Measurements from ENCODE around the gene SRCAP. TPM values are rescaled to one million over a fixed set of nuclear protein-coding genes. Genes with fewer than 3 reads are reported as not detected.

Gene SRCAP
- total RNA-seq, 1 experiment from 2014 or later = 6.9 TPM

DNA sequence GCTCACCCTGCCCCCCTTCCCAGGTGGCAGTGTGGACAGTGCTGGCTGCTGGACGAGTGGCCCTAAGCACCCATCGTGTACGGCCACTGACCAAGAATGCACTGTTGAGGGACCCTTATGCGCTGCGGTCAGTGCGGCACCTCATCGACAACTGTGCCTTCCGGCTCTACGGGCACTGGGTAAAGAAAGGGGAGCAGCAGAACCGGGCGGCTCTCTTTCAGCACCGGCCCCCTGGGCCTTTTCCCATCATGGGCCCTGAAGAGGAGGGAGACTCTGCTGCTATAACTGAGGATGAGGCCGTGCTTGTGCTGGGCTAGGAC, 57.8 kb downstream of the SRCAP start:
- Histone ChIP-seq H3K9me3 (no peaks in the 10 kb centered on the region), H3K36me3 (peaks cover 50% of the 10 kb centered on the region), H3K4me3 (no peak overlapping the region)

GRCh38 chr16:30757316-30757715, 58.3 kb downstream of the SRCAP start:
- Histone ChIP-seq H3K36me3 (peaks cover 49% of the 10 kb centered on the region), H3K4me3 (no peak overlapping the region)
- no peak for DNase-seq

More for the DNA sequence above, 57.8 kb downstream of the SRCAP start:
- H3K27me3 ChIP-seq = no peaks in the 10 kb centered on the region
- DNase-seq = no peak

GRCh38 chr16:30758988-30759491, 60.1 kb downstream of the SRCAP start:
- Histone ChIP-seq H3K9me3 (no peaks in the 10 kb centered on the region), H3K27me3 (no peaks in the 10 kb centered on the region), H3K36me3 (peaks cover 45% of the 10 kb centered on the region), H3K4me3 (no peak overlapping the region)
- DNase-seq = no peak

More at GRCh38 chr16:30757316-30757715, 58.3 kb downstream of the SRCAP start:
- H3K9me3 ChIP-seq = no peaks in the 10 kb centered on the region
- no peaks in the 10 kb centered on the region for H3K27me3 ChIP-seq

DNA sequence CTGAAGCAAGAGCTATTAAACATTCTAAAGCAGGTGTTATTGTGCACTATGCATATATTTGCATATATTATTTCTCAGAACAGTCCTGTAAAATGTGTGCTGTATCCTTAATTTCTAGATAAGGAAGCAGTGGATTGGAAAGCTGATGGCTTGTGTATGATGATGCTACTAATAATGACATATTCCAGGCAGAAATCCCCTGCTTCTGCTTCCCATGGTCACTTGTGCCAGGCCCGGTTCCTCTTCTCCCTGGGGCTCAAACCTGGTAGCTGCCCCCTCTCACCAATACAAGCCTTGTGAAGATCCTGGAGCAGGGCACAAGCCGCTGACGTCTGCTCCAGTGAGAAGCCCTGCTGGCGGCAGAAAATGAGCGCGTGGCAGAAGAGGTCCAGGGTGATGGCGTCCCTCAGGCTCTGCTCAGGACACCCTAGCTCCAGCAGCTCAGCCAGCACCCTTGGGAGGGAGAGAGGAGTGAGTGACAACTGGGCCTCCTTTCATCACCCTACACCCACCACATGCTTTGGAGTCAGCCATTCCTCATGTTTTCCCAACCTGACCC, 61.1 kb downstream of the SRCAP start:
- Histone ChIP-seq H3K27me3 (no peaks in the 10 kb centered on the region), H3K4me3 (no peak overlapping the region), H3K9me3 (no peaks in the 10 kb centered on the region), H3K36me3 (peaks cover 45% of the 10 kb centered on the region)
- DNase-seq = no peak

DNA sequence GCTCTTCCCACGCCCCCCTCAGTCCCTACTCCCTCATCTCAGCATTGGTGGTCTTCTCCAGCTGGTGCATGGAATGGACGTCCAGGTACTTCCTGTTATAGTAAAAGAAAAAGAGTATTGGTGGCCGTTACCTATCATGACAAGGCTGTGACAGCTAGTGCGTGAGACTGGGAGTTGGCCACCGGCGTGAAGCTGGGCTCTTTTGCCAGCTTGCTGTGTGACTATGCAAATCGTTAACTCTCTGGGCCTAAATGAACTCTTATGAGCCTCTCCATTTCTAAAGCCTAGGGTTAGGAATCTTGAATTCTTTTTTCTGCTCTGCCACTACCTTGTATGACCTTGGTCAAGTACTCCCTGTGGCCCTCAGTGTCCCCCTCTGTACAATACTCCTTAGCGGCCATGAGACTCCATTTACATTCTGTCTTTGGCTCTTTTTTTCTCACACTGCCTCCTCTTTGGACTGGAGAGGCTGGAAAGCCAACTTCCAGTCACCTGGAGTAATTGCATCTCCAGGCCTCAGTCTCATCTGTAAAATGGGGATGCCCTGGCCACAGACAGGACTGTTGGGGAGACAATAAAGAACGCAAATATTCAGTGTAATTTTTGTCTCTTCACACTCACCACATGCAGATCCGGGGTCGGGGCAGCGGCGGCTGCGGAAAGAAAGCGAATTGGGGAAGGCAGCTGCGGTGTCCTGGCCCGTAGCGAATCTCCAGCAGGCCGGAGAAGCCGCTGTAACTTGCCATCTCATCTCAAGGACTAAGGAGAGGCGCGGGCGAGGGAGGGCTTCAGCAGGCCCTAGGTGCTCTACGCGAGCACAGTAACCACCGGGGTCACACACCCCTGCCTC, 61.8 kb downstream of the SRCAP start:
- H3K36me3 ChIP-seq = peaks cover 49% of the 10 kb centered on the region
- no peaks in the 10 kb centered on the region for H3K27me3 ChIP-seq
- peak overlapping the region; percentile 80 for H3K4me3 ChIP-seq
- no peak for DNase-seq
- no peaks in the 10 kb centered on the region for H3K9me3 ChIP-seq

GRCh38 chr16:30761427-30761927, 62.5 kb downstream of the SRCAP start:
- peak; percentile 37 for DNase-seq
- Histone ChIP-seq H3K36me3 (peaks cover 51% of the 10 kb centered on the region), H3K27me3 (no peaks in the 10 kb centered on the region), H3K4me3 (peak overlapping the region; percentile 80), H3K9me3 (no peaks in the 10 kb centered on the region)

DNA sequence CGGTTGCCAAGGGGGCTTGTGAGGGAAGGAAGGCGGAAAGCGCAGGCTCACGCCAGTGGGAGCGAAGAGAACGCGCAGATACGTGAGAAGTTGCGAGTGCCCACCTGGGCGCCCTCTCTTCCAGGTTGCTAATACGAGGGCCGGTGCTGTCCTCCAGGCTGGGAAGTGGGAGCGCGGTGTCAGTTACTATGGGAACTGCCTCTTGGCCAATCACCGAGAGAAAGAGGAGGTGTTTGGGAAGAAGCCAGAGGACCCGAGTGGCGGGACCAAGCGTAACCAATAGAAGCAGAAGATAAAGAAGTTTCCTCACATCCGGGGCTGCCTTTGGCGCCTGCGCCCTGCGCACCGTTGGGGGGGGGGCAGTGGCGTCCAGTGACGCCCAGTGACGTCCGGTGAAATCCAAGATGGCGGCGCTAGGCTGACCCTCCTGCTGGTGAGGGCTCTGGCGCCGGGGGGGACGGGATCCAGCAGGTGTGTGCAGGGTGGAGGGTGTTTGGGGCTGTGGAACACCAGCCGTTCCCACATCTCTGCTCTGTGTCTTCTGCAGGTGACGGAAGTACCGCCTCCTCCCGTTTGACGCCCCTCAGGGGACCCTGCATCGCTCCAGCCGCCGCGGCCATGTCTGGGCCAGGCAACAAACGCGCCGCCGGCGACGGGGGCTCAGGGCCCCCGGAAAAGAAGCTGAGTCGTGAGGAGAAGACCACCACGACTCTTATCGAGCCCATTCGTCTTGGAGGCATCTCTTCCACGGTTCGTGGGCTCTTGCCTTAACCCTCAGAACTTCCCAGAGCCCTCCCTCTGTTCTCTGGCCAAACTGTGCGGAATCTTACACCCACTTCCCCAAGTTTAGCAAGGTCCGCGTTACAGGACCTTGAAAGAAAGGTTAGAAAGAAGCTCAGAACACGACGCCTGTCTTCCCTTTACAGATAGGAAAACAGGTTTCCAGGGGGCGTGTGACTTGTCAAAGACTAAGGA, 63.2 kb downstream of the SRCAP start, which contains the start of the genes CFAP119 and RNF40:
CFAP119 (minus strand) TSS at position 135 of the 975 bp plus-strand sequence. CDS start 314 bp downstream, outside the sequence.
RNF40 (plus strand) TSS at position 395 of the 975 bp plus-strand sequence; CDS start at position 619, 224 bp downstream.
- peaks cover 53% of the 10 kb centered on the region for H3K36me3 ChIP-seq
- H3K27me3 ChIP-seq = no peaks in the 10 kb centered on the region
- H3K4me3 ChIP-seq = peak within 1 kb of the TSS; percentile 80
- peak; percentile 97 for DNase-seq
- no peaks in the 10 kb centered on the region for H3K9me3 ChIP-seq

DNA sequence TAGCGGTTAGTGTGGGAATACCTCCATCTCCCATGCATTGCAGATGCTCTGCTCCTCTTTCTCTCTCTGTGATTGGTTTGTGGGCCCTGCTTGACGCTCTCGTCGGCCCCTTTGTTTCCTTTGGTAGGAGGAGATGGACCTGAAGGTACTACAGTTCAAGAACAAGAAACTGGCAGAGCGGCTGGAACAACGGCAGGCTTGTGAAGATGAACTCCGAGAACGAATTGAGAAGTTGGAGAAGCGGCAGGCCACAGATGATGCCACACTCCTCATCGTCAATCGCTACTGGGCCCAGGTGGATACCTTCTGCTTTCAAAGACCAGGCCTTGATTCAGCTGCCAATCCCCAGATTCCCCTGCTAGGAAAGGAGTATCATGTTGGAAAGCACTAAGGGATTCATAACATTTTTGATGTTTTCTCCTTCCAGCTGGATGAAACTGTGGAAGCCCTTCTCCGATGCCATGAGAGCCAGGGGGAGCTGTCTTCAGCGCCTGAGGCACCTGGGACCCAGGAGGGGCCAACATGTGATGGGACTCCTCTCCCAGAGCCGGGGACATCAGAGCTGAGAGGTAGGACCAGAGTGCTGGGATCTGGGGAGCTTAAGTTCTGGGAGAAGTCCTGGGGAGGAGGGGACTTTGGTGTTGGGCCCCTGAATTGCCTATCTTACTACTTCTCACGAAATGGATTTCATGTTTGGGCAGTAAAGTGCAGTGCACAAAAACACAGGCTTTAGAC, 64.2 kb downstream of the SRCAP start:
- Histone ChIP-seq H3K36me3 (peaks cover 59% of the 10 kb centered on the region), H3K27me3 (no peaks in the 10 kb centered on the region), H3K4me3 (peak overlapping the region; percentile 80), H3K9me3 (no peaks in the 10 kb centered on the region)
- DNase-seq = no peak

DNA sequence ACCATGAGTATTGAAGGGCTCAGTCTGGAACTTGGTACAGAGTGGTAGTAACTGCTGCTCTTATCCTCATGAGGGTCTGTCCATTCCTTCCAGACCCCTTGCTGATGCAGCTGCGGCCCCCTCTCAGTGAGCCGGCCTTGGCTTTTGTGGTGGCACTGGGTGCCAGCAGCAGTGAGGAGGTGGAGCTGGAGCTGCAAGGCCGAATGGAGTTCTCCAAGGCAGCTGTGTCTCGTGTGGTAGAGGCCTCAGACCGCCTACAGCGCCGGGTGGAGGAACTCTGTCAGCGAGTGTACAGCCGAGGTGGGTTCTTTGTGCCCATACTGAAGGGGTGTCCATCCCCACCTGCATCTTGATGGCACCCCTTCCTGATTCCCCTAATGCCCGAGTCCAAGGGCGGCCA, 65.1 kb downstream of the SRCAP start:
- H3K36me3 ChIP-seq = peaks cover 69% of the 10 kb centered on the region
- H3K4me3 ChIP-seq = no peak overlapping the region
- no peaks in the 10 kb centered on the region for H3K9me3 ChIP-seq
- no peak for DNase-seq
- no peaks in the 10 kb centered on the region for H3K27me3 ChIP-seq

- Histone ChIP-seq H3K9me3 (no peaks in the 10 kb centered on the region), H3K4me3 (no peak overlapping the region), H3K27me3 (no peaks in the 10 kb centered on the region), H3K36me3 (peaks cover 73% of the 10 kb centered on the region)
- no peak for DNase-seq
Measured at GRCh38 chr16:30764816-30765465, 66.0 kb downstream of the SRCAP start.

GRCh38 chr16:30766206-30766932, 67.4 kb downstream of the SRCAP start:
- Histone ChIP-seq H3K36me3 (peaks cover 79% of the 10 kb centered on the region), H3K9me3 (no peaks in the 10 kb centered on the region), H3K27me3 (no peaks in the 10 kb centered on the region), H3K4me3 (no peak overlapping the region)
- DNase-seq = no peak

DNA sequence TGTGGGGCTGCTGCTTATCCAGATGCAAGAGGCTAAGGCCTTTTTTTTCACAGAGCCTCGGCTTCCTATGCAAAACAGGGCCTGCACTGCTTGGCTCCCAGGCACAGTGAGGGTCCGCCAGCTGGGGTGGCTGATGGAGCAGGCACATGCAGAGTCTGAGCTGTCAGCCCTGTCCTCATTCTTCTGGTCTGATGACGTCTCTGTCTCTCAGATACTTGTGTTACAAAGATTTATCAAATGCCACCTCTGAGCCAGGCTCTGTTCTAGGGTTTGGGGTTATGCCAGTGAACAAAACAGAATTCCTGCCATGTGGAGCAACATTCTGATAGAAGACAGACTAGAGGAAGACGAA, 67.9 kb downstream of the SRCAP start:
- Histone ChIP-seq H3K36me3 (peaks cover 85% of the 10 kb centered on the region), H3K9me3 (no peaks in the 10 kb centered on the region), H3K4me3 (no peak overlapping the region), H3K27me3 (no peaks in the 10 kb centered on the region)
- DNase-seq = no peak

DNA sequence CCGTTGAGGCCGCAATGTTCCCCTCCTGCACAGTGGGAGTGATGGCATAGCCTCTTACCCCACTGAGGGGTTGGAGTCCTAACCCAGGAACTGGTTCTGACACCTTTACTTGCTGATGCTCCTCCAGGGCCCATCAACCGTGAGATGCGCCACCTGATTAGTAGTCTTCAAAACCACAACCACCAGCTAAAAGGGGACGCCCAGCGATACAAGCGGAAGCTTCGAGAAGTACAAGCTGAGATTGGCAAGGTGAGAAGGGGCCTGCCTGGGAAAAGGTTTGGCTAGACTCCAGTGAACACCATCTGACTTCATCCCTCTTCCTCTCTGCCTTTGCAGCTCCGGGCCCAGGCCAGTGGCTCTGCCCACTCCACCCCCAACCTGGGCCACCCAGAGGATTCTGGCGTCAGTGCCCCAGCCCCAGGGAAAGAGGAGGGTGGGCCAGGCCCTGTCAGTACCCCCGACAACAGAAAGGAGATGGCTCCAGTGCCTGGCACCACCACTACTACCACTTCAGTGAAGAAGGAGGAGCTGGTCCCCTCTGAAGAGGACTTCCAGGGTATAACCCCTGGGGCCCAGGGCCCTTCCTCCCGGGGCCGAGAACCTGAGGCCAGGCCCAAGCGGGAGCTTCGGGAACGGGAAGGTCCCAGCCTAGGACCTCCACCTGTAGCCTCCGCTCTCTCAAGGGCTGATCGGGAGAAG, 68.9 kb downstream of the SRCAP start:
- Histone ChIP-seq H3K9me3 (no peaks in the 10 kb centered on the region), H3K36me3 (peaks cover 92% of the 10 kb centered on the region), H3K27me3 (no peaks in the 10 kb centered on the region), H3K4me3 (no peak overlapping the region)
- no peak for DNase-seq

DNA sequence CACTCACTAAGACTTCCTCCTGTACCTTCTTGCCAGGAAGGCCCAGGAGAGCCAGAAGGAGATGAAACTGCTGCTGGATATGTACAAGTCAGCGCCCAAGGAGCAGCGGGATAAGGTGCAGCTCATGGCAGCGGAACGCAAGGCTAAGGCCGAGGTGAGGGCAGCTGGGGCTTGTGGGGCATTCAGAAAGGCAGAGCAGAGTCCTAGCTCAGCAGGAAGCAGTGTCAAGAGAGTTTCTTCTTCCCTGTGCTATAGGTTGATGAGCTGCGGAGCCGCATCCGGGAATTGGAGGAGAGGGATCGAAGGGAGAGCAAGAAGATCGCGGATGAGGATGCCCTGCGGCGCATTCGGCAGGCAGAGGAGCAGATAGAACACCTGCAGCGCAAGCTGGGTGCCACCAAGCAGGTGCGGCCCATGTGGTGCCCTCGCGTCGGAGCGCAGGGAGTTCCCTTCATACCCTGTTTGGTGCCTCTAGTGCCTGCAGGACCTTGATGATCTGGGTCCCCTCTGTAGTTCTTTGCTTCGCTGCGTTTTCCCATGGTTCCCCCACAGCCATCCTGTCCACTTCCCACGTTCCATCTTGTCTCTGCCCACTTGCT, 69.7 kb downstream of the SRCAP start:
- DNase-seq = no peak
- Histone ChIP-seq H3K36me3 (peaks cover 87% of the 10 kb centered on the region), H3K27me3 (no peaks in the 10 kb centered on the region), H3K4me3 (no peak overlapping the region), H3K9me3 (no peaks in the 10 kb centered on the region)

Data from MG63 (cell line).